ENCODE data around the gene NCAM1.

The NCAM1 gene

GRCh38 chr11:113199866-113200265, 238.6 kb downstream of the NCAM1 start:
- no peak for DNase-seq (ENCODE audit: low spot score)

- DNase-seq (ENCODE audit: low spot score), result no peak
Measured at GRCh38 chr11:113201054-113201818, 240.0 kb downstream of the NCAM1 start.

GRCh38 chr11:113202431-113202830, 241.2 kb downstream of the NCAM1 start:
- no peak for DNase-seq (ENCODE audit: low spot score)

GRCh38 chr11:113203141-113203753, 242.0 kb downstream of the NCAM1 start:
- no peak for DNase-seq (ENCODE audit: low spot score)

GRCh38 chr11:113204280-113204679, 243.1 kb downstream of the NCAM1 start:
- DNase-seq (ENCODE audit: low spot score), result no peak

- no peak for DNase-seq (ENCODE audit: low spot score)
Measured at GRCh38 chr11:113213549-113213948, 252.3 kb downstream of the NCAM1 start.

- no peak for DNase-seq (ENCODE audit: low spot score)
Measured at GRCh38 chr11:113222241-113222640, 261.0 kb downstream of the NCAM1 start.

- DNase-seq (ENCODE audit: low spot score), result no peak
Measured at GRCh38 chr11:113234888-113235287, 273.7 kb downstream of the NCAM1 start.

GRCh38 chr11:113237261-113237660, 276.0 kb downstream of the NCAM1 start:
- DNase-seq (ENCODE audit: low spot score), result no peak

- DNase-seq (ENCODE audit: low spot score), result no peak
Measured at GRCh38 chr11:113238721-113239120, 277.5 kb downstream of the NCAM1 start.

GRCh38 chr11:113240389-113240788, 279.2 kb downstream of the NCAM1 start:
- DNase-seq (ENCODE audit: low spot score), result no peak

- peak; percentile 21 for DNase-seq (ENCODE audit: low spot score)
Measured at GRCh38 chr11:113240790-113241635, 279.8 kb downstream of the NCAM1 start.

- DNase-seq (ENCODE audit: low spot score), result no peak
Measured at GRCh38 chr11:113241636-113242054, 280.4 kb downstream of the NCAM1 start.

GRCh38 chr11:113242060-113242459, 280.8 kb downstream of the NCAM1 start:
- DNase-seq (ENCODE audit: low spot score), result no peak

- DNase-seq (ENCODE audit: low spot score), result peak; percentile 67
Measured at GRCh38 chr11:113242767-113243397, 281.7 kb downstream of the NCAM1 start.

GRCh38 chr11:113243696-113244095, 282.5 kb downstream of the NCAM1 start:
- DNase-seq (ENCODE audit: low spot score), result no peak

GRCh38 chr11:113245216-113245615, 284.0 kb downstream of the NCAM1 start:
- no peak for DNase-seq (ENCODE audit: low spot score)

GRCh38 chr11:113247221-113247620, 286.0 kb downstream of the NCAM1 start:
- DNase-seq (ENCODE audit: low spot score), result no peak

- DNase-seq (ENCODE audit: low spot score), result no peak
Measured at GRCh38 chr11:113247966-113248365, 286.7 kb downstream of the NCAM1 start.

- DNase-seq (ENCODE audit: low spot score), result no peak
Measured at GRCh38 chr11:113248702-113249490, 287.7 kb downstream of the NCAM1 start.

- no peak for DNase-seq (ENCODE audit: low spot score)
Measured at GRCh38 chr11:113249491-113249763, 288.2 kb downstream of the NCAM1 start.

GRCh38 chr11:113249786-113250185, 288.6 kb downstream of the NCAM1 start:
- DNase-seq (ENCODE audit: low spot score), result no peak

Measured in AG08395 (cell line).